OCI-LY1 (cell line): ENCODE measurements around the gene CDKN2AIPNL.

Source experiments
- EZH2 ChIP-seq: fragments of 200-600 bp; sonication (generic), shearing (Covaris generic); IDR thresholded peaks from 2 replicates; pipeline ENCODE4 v1.8.0; 2017; ENCODE audit warnings: borderline replicate concordance, mixed run types, mild to moderate bottlenecking, antibody characterized with exemption, low read length, moderate library complexity, mixed read lengths
- TF ChIP-seq, protein P1 (sequence below): fragments of 200-600 bp; sonication (generic), shearing (Covaris generic); IDR thresholded peaks from 2 replicates; pipeline ENCODE4 v1.5.1; 2017; ENCODE audit warnings: mild to moderate bottlenecking, antibody characterized with exemption, low read length, moderate library complexity, mixed read lengths

DNA sequence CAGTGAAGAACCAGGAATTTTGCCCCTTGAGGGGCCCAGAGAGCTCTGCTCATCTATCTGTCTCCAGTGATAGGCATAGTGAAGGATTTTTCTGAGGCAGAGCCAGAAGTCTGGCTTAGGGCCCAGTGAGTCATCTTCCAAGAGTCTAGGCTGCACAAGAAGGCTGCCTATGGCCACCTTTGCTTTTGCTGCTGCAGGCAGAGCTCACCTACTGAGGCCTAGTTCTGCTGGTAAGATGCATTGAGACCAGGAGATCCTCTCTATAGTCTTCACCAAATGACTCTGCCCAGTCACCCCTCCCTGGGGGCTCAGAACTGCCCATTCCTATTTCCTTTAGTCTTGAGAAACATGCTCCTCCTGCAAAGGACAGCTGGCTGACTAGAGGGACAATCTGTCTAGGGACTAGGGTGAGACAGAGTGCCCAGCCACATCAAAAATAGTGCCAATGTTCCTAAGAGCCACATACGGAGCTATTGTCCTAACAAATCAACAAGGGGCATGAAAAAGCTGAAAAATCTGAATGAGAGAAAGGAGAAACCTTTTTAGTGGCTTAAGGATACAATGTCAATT is 40.3 kb upstream of the CDKN2AIPNL start:
- TF ChIP-seq, protein P1, sequence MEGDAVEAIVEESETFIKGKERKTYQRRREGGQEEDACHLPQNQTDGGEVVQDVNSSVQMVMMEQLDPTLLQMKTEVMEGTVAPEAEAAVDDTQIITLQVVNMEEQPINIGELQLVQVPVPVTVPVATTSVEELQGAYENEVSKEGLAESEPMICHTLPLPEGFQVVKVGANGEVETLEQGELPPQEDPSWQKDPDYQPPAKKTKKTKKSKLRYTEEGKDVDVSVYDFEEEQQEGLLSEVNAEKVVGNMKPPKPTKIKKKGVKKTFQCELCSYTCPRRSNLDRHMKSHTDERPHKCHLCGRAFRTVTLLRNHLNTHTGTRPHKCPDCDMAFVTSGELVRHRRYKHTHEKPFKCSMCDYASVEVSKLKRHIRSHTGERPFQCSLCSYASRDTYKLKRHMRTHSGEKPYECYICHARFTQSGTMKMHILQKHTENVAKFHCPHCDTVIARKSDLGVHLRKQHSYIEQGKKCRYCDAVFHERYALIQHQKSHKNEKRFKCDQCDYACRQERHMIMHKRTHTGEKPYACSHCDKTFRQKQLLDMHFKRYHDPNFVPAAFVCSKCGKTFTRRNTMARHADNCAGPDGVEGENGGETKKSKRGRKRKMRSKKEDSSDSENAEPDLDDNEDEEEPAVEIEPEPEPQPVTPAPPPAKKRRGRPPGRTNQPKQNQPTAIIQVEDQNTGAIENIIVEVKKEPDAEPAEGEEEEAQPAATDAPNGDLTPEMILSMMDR, result no peak
- TF ChIP-seq EZH2, result no peak
